ENCODE results near the gene MYBBP1A. TPM values are rescaled to one million over a fixed set of nuclear protein-coding genes. Genes with fewer than 3 reads are reported as not detected.
A peak's percentile ranks its signal among the peaks of the same experiment; 100 is the strongest.

The MYBBP1A gene
- total and polyA plus RNA-seq, 2 of the 8 experiments (the other 6 are each of a cell fraction or from before 2014, with no cell fraction given): 46.8 to 151 TPM

GRCh38 chr17:4533523-4534504 lies 21.4 kb downstream of the MYBBP1A start:
- no peak overlapping the region for H2AFZ ChIP-seq (ENCODE audit: low read length)
- FAIRE-seq (no peak), DNase-seq (ENCODE audit: low read depth in 1 of 2, low spot score in 2 of 2) (no peak)
- H4K8ac ChIP-seq (ENCODE audit: extremely low read depth, insufficient read depth, low read length): no peak overlapping the region
- H3K18ac ChIP-seq (ENCODE audit: extremely low read depth, low read length): no peak overlapping the region
- no peak overlapping the region for H3K56ac ChIP-seq (replicated peaks; ENCODE audit: insufficient read length, low read depth, low read length)
- TF ChIP-seq ATF2 (IDR thresholded peaks at IDR 0.05; ENCODE audit: low read length): no peak
- 0 out of 2 replicates have a peak, but pooled peaks have one; percentile 32 for TF ChIP-seq POLR2AphosphoS5 (IDR thresholded peaks at IDR 0.05; ENCODE audit: low read depth, low read length)
- no peak overlapping the region for H2BK120ac ChIP-seq (replicated peaks; ENCODE audit: low read depth, low read length)
- H2BK12ac ChIP-seq (ENCODE audit: low read depth, low read length): no peak overlapping the region
- H3K14ac ChIP-seq (ENCODE audit: insufficient read length): no peak overlapping the region
- 0 out of 2 replicates have a peak overlapping the region, but pooled peaks have one; percentile 53 for H2AK5ac ChIP-seq (ENCODE audit: low read depth, low read length)
- ChIA-PET CTCF (ENCODE audit: partially characterized antibody) (interaction anchor here (0.6 to 3.0 kb wide), 4 partner anchors 8 to 62 kb away, joined by 3 to 12 read pairs (median 3); partner anchors contain the start of genes GGT6 and SPNS2), POLR2A (ENCODE audit: partially characterized antibody) (interaction anchor here (1.7 to 37.1 kb wide), 4 partner anchors 4 to 32 kb away, joined by 4 to 546 read pairs (median 276); partner anchors contain the start of genes GGT6 and MYBBP1A)
- H3K27me3 ChIP-seq (replicated peaks in 1 of 4; ENCODE audit: control insufficient read depth in 3 of 4, extremely low read depth in 1 of 4, insufficient read depth in 3 of 4, low read length in 3 of 4): peaks cover 0 to 36% (median 21%) of the 10 kb centered on the region in 4 experiments; a peak in 4 of 7 replicates
- H3K23me2 ChIP-seq (ENCODE audit: low read depth, low read length): peaks cover 4% of the 10 kb centered on the region; the same call in 1 of the 2 replicates
- 84% methylated on average over 20 of the region's 23 CpGs; no CpG with 5 or more reads in 1 of the 2 experiments for WGBS, 2 experiments (ENCODE audit: extremely low coverage in 1 of 2, insufficient coverage in 1 of 2, insufficient read length in 1 of 2, insufficient replicate concordance in 2 of 2, low coverage in 1 of 2, low lambda C conversion rate in 2 of 2, missing lambda C conversion rate in 1 of 2)
- H4K91ac ChIP-seq (replicated peaks; ENCODE audit: insufficient read length, low read length): peak overlapping the region; percentile 27
- H3K36me3 ChIP-seq (ENCODE audit: control insufficient read depth in 2 of 4, insufficient read depth in 4 of 4, low read length in 3 of 4): peaks cover 0 to 3% (median under 1%) of the 10 kb centered on the region in 4 experiments; a peak in 2 of 8 replicates
- no peaks in the 10 kb centered on the region for H3K79me2 ChIP-seq (ENCODE audit: control insufficient read depth in 1 of 2, insufficient read depth in 2 of 2, low read length in 2 of 2)
- H2BK20ac ChIP-seq (ENCODE audit: low read length): no peak overlapping the region
- H4K20me1 ChIP-seq (replicated peaks in 1 of 2; ENCODE audit: control insufficient read depth in 1 of 2, insufficient read depth in 2 of 2, low read length in 2 of 2): peaks cover 6 to 11% of the 10 kb centered on the region in 2 experiments
- no peaks in the 10 kb centered on the region for H3K9me3 ChIP-seq (ENCODE audit: insufficient read depth in 2 of 2, low read depth in 1 of 2, low read length in 1 of 2)
- no peak overlapping the region for H4K5ac ChIP-seq (ENCODE audit: insufficient read length, low read depth, low read length)
- H3K4me1 ChIP-seq (replicated peaks in 1 of 4; ENCODE audit: control insufficient read depth in 3 of 4, insufficient read depth in 4 of 4, low read length in 3 of 4): peaks cover 0 to 29% (median 16%) of the 10 kb centered on the region in 4 experiments; a peak in 6 of 7 replicates
- no peaks in the 10 kb centered on the region for H3K79me1 ChIP-seq (ENCODE audit: low read depth, low read length)
- no peak overlapping the region for H3K4ac ChIP-seq (replicated peaks; ENCODE audit: insufficient read length, low read depth, low read length)
- H3K23ac ChIP-seq (ENCODE audit: insufficient read length): no peak overlapping the region
- H3K9ac ChIP-seq (replicated peaks in 1 of 4; ENCODE audit: extremely low read depth in 1 of 4, low read depth in 3 of 4, low read length in 3 of 4): no peak overlapping the region
- peak overlapping the region; percentile 61; the same call in 1 of the 2 replicates for H2BK15ac ChIP-seq (ENCODE audit: low read length)
- H3K4me3 ChIP-seq (ENCODE audit: extremely low read depth in 1 of 4, insufficient read depth in 2 of 4, low read depth in 3 of 4, low read length in 4 of 4): no peak overlapping the region
- no peak overlapping the region for H3K4me2 ChIP-seq (ENCODE audit: insufficient read depth in 1 of 2, low read depth in 2 of 2, low read length in 2 of 2)
- H3K27ac ChIP-seq (ENCODE audit: low read depth, low read length): no peak overlapping the region
- no peak overlapping the region for H2BK5ac ChIP-seq (ENCODE audit: low read depth, low read length)
